Measurements from ENCODE around the gene NDUFB3. TPM values are rescaled to one million over a fixed set of nuclear protein-coding genes. Genes with fewer than 3 reads are reported as not detected.

NDUFB3 gene
- total RNA-seq, 1 experiment from 2014 or later, result 140 TPM

- H3K27me3 Mint-ChIP-seq (ENCODE audit: unreplicated experiment), result no peaks in the 10 kb centered on the region
- intact Hi-C loops (cut with micrococcal nuclease; ENCODE audit: unreplicated experiment), result no loop called here
- no peak for TF ChIP-seq CTCF (IDR thresholded peaks at IDR 0.05; ENCODE audit: unreplicated experiment)
- peak overlapping the region; percentile 99 for H3K27ac Mint-ChIP-seq (ENCODE audit: unreplicated experiment)
- peak overlapping the region; percentile 71 for H3K4me3 Mint-ChIP-seq (ENCODE audit: low read depth, unreplicated experiment)
- TSS peak; percentile 8 for BruUV-seq (replicated peaks)
- no peak for DNase-seq
- H3K4me1 Mint-ChIP-seq (ENCODE audit: low read depth, unreplicated experiment), result peaks cover 72% of the 10 kb centered on the region
- CTCF ChIA-PET, result interaction anchor here (1.4 kb wide), 1 partner anchor 8 kb away, joined by 3 read pairs; no protein-coding TSS in a partner anchor
- peaks cover 91% of the 10 kb centered on the region for H3K36me3 Mint-ChIP-seq (ENCODE audit: insufficient read depth, unreplicated experiment)
- H3K9me3 Mint-ChIP-seq (ENCODE audit: low read depth, unreplicated experiment), result no peaks in the 10 kb centered on the region
Observed at GRCh38 chr2:201127152-201127511, 55.3 kb downstream of the NDUFB3 start.

DNA sequence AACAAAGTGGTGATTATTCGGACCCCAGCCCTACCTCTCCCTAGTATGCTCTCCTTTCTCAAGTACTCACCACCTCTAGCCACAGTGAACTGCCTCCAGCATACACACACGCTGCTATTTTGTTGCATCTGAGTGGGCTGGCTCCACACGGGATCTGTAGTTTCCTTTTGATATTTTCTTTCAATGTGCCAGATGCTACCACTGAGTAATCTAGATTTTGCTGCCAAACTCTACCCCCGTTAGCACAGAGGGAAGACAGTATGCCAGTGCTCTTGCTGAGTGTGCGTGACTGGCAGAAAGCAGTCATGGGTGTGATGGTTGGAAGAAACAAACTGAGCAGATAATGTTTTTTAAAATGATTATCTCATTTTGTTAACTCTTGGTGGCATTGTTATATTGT is 55.8 kb downstream of the NDUFB3 start:
- peaks cover 91% of the 10 kb centered on the region for H3K36me3 Mint-ChIP-seq (ENCODE audit: insufficient read depth, unreplicated experiment)
- no peak for TF ChIP-seq CTCF (IDR thresholded peaks at IDR 0.05; ENCODE audit: unreplicated experiment)
- H3K27ac Mint-ChIP-seq (ENCODE audit: unreplicated experiment), result peak overlapping the region; percentile 99
- intact Hi-C loops (cut with micrococcal nuclease; ENCODE audit: unreplicated experiment), result no loop called here
- DNase-seq, result no peak
- H3K4me1 Mint-ChIP-seq (ENCODE audit: low read depth, unreplicated experiment), result peaks cover 71% of the 10 kb centered on the region
- H3K4me3 Mint-ChIP-seq (ENCODE audit: low read depth, unreplicated experiment), result peak overlapping the region; percentile 71
- H3K27me3 Mint-ChIP-seq (ENCODE audit: unreplicated experiment), result no peaks in the 10 kb centered on the region
- no TSS peak for BruUV-seq (replicated peaks)
- H3K9me3 Mint-ChIP-seq (ENCODE audit: low read depth, unreplicated experiment), result no peaks in the 10 kb centered on the region
- CTCF ChIA-PET, result interaction anchor here (1.4 kb wide), 1 partner anchor 9 kb away, joined by 3 read pairs; no protein-coding TSS in a partner anchor

DNA sequence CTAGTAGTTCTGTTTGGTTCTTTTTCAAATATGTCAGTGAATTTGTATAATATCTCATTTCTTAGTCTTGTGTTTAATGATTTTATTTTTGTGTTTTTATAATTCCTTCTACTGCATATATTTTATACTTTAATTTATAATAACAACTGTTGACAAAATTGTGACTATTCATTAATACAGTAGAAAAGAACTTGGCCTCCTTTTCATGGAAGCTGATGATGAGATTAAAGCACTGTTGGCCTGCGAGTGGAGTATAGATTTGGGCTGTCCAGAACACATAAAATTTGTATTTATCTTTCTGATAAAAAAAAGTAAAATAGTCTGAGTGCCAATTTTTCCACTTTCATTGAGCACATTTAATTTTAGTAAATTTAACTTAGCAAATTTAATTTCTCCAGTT is 56.2 kb downstream of the NDUFB3 start:
- Mint-ChIP-seq H3K4me3 (ENCODE audit: low read depth, unreplicated experiment) (peak overlapping the region; percentile 71), H3K4me1 (ENCODE audit: low read depth, unreplicated experiment) (peaks cover 71% of the 10 kb centered on the region)
- TF ChIP-seq CTCF (IDR thresholded peaks at IDR 0.05; ENCODE audit: unreplicated experiment), result no peak

DNA sequence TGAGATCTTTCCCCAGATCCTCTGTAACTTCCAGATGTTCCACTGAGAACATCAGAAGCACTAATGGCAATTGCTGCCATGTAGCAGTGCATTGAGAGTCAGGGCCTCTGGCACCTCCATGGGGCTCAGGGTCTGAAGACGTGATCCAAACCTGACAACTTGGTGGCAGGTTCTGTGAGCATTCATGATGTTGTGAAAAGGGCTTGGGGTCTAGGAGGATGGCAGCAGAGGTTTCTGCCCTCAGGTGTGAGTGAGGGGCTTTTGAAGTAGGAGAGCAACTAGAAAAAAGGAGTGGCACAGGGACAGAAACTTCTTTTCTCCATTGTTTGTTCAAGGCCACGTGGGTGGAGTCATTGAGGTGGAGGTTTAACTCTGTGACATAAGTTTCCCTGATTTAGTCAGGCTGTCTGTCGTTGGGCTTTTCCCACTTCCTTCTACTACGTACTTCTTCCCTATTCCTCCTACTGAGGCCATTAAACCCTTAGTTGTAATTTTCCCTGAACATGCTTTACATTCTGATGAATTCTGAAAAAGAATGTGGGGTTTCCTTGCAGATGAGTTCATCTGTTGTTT is 57.2 kb downstream of the NDUFB3 start:
- Mint-ChIP-seq H3K9me3 (ENCODE audit: low read depth, unreplicated experiment) (no peaks in the 10 kb centered on the region), H3K27ac (ENCODE audit: unreplicated experiment) (peak overlapping the region; percentile 99), H3K4me1 (ENCODE audit: low read depth, unreplicated experiment) (peaks cover 66% of the 10 kb centered on the region), H3K36me3 (ENCODE audit: insufficient read depth, unreplicated experiment) (peaks cover 91% of the 10 kb centered on the region), H3K4me3 (ENCODE audit: low read depth, unreplicated experiment) (peak overlapping the region; percentile 66), H3K27me3 (ENCODE audit: unreplicated experiment) (no peaks in the 10 kb centered on the region)
- no peak for TF ChIP-seq CTCF (IDR thresholded peaks at IDR 0.05; ENCODE audit: unreplicated experiment)
- peak; percentile 80 for DNase-seq
- CTCF ChIA-PET, result interaction anchor here (1.4 kb wide), 1 partner anchor 9 kb away, joined by 3 read pairs; no protein-coding TSS in a partner anchor
- intact Hi-C loops (cut with micrococcal nuclease; ENCODE audit: unreplicated experiment), result no loop called here
- no TSS peak for BruUV-seq (replicated peaks)

More for the DNA sequence above, 56.2 kb downstream of the NDUFB3 start:
- Mint-ChIP-seq H3K9me3 (ENCODE audit: low read depth, unreplicated experiment) (no peaks in the 10 kb centered on the region), H3K36me3 (ENCODE audit: insufficient read depth, unreplicated experiment) (peaks cover 91% of the 10 kb centered on the region), H3K27me3 (ENCODE audit: unreplicated experiment) (no peaks in the 10 kb centered on the region), H3K27ac (ENCODE audit: unreplicated experiment) (peak overlapping the region; percentile 99)
- intact Hi-C loops (cut with micrococcal nuclease; ENCODE audit: unreplicated experiment), result no loop called here
- no TSS peak for BruUV-seq (replicated peaks)
- DNase-seq, result no peak
- CTCF ChIA-PET, result interaction anchor here (1.4 kb wide), 1 partner anchor 8 kb away, joined by 3 read pairs; no protein-coding TSS in a partner anchor
